A673 (cell line): ENCODE data around the gene KDELR3. TPM values are rescaled to one million over a fixed set of nuclear protein-coding genes. Genes with fewer than 3 reads are reported as not detected.

Experiments
- BruUV-seq: library from RNA; stranded (reverse); fragments of 400-500 nt; replicated peaks from 2 replicates; lab custom pipeline; 2021; lab: Mats Ljungman, UMichigan
- CTCF ChIA-PET: fragments of 300-600 bp; sonication (Branson Sonifier 250); formaldehyde crosslinking; loops from one replicate; lab custom pipeline; 2022; ENCODE audit warnings: antibody characterized with exemption; lab: Charles Lee
- POLR2A ChIA-PET: fragments of 300-600 bp; sonication (Branson Sonifier 250); formaldehyde crosslinking; loops from one replicate; lab custom pipeline; 2022; ENCODE audit warnings: antibody characterized with exemption; ENCODE audit not compliant: low non-redundant PET; lab: Charles Lee
- DNase-seq: peaks from one replicate; pipeline ENCODE4 v3.0.0-alpha.2; 2015; ENCODE audit warnings: low spot score
- H3K27ac ChIP-seq: fragments of 200-600 bp; sonication (generic); 2 replicates; pipeline ENCODE4 v1.5.1; 2016; ENCODE audit warnings: mixed run types, low read depth, mild to moderate bottlenecking, mixed read lengths, antibody characterized with exemption, low read length; ENCODE audit not compliant: poor library complexity, severe bottlenecking
- H3K27me3 ChIP-seq: fragments of 200-600 bp; sonication (generic); replicated peaks from 2 replicates; pipeline ENCODE4 v1.6.1; 2017; ENCODE audit warnings: mixed run types, low read depth, mild to moderate bottlenecking, mixed read lengths, antibody characterized with exemption, low read length; ENCODE audit not compliant: insufficient read depth, poor library complexity
- H3K36me3 ChIP-seq: fragments of 200-600 bp; sonication (generic); 2 replicates; pipeline ENCODE4 v1.6.1; 2016; ENCODE audit warnings: mixed run types, mild to moderate bottlenecking, mixed read lengths, antibody characterized with exemption, low read length; ENCODE audit not compliant: insufficient read depth, poor library complexity, severe bottlenecking
- H3K4me1 ChIP-seq: fragments of 200-600 bp; sonication (generic); 2 replicates; pipeline ENCODE4 v1.6.1; 2017; ENCODE audit warnings: mixed run types, mild to moderate bottlenecking, mixed read lengths, antibody characterized with exemption, low read length; ENCODE audit not compliant: insufficient read depth, poor library complexity, severe bottlenecking
- H3K4me3 ChIP-seq: fragments of 200-600 bp; sonication (generic); 2 replicates; pipeline ENCODE4 v1.5.1; 2016; ENCODE audit warnings: low read depth, mixed run types, mild to moderate bottlenecking, mixed read lengths, low read length; ENCODE audit not compliant: poor library complexity, severe bottlenecking
- H3K9me3 ChIP-seq: fragments of 200-600 bp; sonication (generic); 2 replicates; pipeline ENCODE4 v1.6.1; 2016; ENCODE audit warnings: mixed run types, low read depth, mild to moderate bottlenecking, mixed read lengths, antibody characterized with exemption, low read length; ENCODE audit not compliant: poor library complexity, severe bottlenecking
- CTCF ChIP-seq: fragments of 300-800, 200-600 bp; sonication (generic); conservative IDR thresholded peaks from 2 replicates; pipeline ENCODE4 v1.5.1; 2017; ENCODE audit warnings: low read depth, mild to moderate bottlenecking, antibody characterized with exemption, low read length, moderate library complexity, mixed read lengths
- EZH2 ChIP-seq: fragments of 200-600 bp; sonication (generic); IDR thresholded peaks from 2 replicates; pipeline ENCODE4 v1.6.1; 2017; ENCODE audit warnings: borderline replicate concordance, low read depth, mild to moderate bottlenecking, mixed read lengths, antibody characterized with exemption, low read length; ENCODE audit not compliant: poor library complexity, severe bottlenecking
- intact Hi-C: fragments of 100-400 bp; cut with micrococcal nuclease; formaldehyde crosslinking; loops from one replicate; pipeline ENCODE4 v1.10.0; 2022; ENCODE audit not compliant: unreplicated experiment
- total RNA-seq: library from RNA; stranded (reverse); gene quantifications from 2 replicates; pipeline ENCODE4 v1.2.3, GENCODE V29; 2021

Gene KDELR3
- total RNA-seq, 1 experiment from 2014 or later = 4.0 TPM

DNA sequence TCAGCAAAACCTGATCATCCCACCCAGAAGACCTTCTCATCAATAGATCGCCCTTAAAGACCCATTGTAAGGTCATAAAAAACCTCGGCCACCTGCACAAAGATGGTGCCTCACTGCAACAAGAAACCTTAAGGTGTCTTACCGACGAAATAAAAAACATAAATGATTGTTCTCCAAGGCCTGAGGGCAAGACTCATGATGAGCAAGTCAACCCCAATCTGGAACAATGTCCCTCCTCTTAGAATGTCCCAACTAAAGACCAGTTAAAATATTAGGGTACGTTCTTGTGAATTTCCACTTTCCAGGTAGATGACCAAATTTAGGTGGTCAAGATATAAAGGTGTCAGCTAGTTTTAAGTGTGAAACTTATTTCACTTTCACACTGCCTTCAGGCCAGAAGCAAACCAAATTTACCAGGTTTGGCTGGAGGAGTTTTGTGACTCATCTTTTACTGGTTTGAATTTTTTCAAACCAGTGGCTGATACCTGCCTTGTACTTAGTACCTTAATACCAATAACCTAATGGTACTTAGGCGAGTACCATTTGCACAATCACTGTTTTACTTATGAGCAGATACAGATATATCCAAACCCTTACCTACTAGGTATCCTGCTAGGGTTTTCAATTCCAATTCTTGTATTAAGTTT is 14.9 kb downstream of the KDELR3 start:
- DNase-seq = no peak
- no peak overlapping the region for H3K27ac ChIP-seq
- CTCF ChIA-PET = no interaction called here
- POLR2A ChIA-PET = no interaction called here
- no TSS peak for BruUV-seq
- H3K4me3 ChIP-seq = no peak overlapping the region
- H3K4me1 ChIP-seq = peaks cover 7% of the 10 kb centered on the region
- H3K27me3 ChIP-seq = no peaks in the 10 kb centered on the region
- H3K36me3 ChIP-seq = peaks cover 67% of the 10 kb centered on the region
- no peaks in the 10 kb centered on the region for H3K9me3 ChIP-seq
- TF ChIP-seq EZH2 (no peak), CTCF (no peak)
- intact Hi-C loops = no loop called here

DNA sequence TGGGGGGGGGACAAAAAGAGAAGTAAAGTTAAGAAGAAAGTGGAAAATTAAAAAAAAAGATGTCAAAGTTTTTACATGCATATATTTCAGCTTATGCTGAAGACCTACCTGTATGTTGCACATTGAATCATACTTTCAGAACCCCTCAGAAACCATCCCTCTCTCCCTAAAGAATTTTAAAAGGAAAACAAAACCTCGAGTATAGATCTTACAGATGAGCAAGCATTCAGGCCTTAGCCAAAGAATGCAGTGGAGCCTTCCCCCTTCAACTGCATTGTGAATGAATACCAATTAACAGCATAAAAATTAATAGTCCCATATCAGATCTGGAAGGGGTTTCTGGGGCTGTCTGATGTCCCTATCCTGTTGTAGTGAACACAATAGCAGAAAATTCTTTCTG is 16.3 kb downstream of the KDELR3 start:
- H3K4me3 ChIP-seq = no peak overlapping the region
- no peaks in the 10 kb centered on the region for H3K9me3 ChIP-seq
- H3K36me3 ChIP-seq = peaks cover 82% of the 10 kb centered on the region
- POLR2A ChIA-PET = no interaction called here
- DNase-seq = no peak
- H3K4me1 ChIP-seq = peaks cover 2% of the 10 kb centered on the region
- H3K27me3 ChIP-seq = no peaks in the 10 kb centered on the region
- BruUV-seq = no TSS peak
- CTCF ChIA-PET = no interaction called here
- no peak overlapping the region for H3K27ac ChIP-seq
- no peak for TF ChIP-seq CTCF
- TF ChIP-seq EZH2 = no peak
- intact Hi-C loops = no loop called here

- Histone ChIP-seq H3K27ac (no peak overlapping the region), H3K36me3 (peaks cover 97% of the 10 kb centered on the region), H3K27me3 (no peaks in the 10 kb centered on the region), H3K4me1 (no peaks in the 10 kb centered on the region), H3K4me3 (no peak overlapping the region), H3K9me3 (no peaks in the 10 kb centered on the region)
- TF ChIP-seq CTCF = no peak
- TF ChIP-seq EZH2 = no peak
- DNase-seq = no peak
- POLR2A ChIA-PET = no interaction called here
- CTCF ChIA-PET = interaction anchor here (0.6 kb wide), 1 partner anchor 289 kb away, joined by 4 read pairs; no protein-coding TSS in a partner anchor
- no TSS peak for BruUV-seq
- intact Hi-C loops = no loop called here
These were observed 17.9 kb downstream of the KDELR3 start for GRCh38 chr22:38485783-38486182.
